HG02973 (cell line): ENCODE results near the gene CLMP.
"Not testable (repeated sequence)": the region's sequence is repeated elsewhere in the genome, so short reads cannot be mapped to it uniquely, and the experiment has no call there.

Experiments
- ATAC-seq: cut with Tn5 transposase; IDR thresholded peaks from one replicate; pipeline ENCODE4 v1.9.1; 2021; ENCODE audit warnings: moderate library complexity; ENCODE audit not compliant: unreplicated experiment

Gene CLMP

GRCh38 chr11:123060277-123061000 lies 134.6 kb downstream of the CLMP start:
- no peak for ATAC-seq

DNA sequence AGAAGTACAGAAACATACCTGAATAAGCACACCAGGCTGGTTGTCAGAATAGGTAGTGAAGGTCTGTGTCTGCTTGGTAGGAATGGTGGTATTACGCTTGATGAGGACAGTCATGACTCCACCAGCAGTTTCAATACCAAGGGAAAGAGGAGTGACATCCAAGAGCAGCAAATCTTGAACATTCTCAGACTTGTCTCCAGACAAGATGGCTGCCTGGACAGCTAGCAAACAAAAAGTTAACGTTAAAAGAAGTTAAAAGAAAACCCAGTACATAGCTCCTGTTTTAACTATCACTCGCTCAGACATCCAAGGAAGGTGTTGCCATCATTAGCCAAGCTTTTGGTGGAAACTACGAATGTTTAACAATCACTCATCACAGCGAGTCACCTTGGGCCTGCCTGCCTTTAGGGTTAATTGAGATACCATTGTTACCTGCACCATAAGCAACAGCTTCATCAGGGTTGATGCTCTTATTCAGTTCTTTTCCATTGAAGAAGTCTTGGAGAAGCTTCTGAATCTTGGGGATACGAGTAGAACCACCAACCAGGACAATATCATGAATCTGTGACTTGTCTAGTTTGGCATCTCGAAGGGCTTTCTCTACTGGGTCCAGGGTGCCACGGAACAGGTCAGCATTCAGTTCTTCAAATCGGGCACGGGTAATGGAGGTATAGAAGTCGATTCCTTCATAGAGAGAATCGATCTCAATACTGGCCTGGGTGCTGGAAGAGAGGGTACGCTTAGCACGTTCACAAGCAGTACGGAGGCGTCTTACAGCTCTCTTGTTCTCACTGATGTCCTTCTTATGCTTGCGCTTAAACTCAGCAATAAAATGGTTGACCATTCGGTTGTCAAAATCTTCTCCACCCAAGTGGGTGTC lies 135.8 kb downstream of the CLMP start:
- not testable (repeated sequence) for ATAC-seq

DNA sequence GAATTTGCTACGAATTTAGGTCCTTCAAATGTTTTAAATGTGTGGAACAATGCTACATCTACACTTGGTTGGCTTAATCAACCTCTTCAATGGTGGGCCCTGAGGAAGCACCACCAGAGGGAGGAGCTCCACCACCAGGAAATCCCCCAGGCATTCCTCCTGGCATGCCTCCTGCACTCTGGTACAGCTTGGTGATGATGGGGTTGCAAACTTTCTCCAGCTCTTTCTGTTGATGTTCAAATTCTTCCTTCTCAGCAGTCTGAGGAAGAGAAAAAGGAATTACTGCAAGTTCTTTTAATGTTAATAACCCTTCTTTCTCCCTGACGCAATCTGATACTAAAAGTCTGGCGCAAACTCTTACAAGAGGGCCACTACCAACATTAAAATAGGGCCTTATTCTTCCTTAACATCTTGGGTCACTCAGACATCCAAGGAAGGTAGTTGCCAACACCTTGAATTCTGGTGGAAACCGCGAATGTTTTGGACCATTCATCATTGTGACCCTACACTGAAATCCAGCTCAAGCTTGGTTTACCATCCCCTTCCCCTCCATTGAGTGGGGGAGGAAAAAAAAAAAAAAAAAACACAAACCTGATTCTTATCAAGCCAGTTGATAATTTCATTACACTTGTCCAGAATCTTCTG lies 137.3 kb downstream of the CLMP start:
- no peak for ATAC-seq

DNA sequence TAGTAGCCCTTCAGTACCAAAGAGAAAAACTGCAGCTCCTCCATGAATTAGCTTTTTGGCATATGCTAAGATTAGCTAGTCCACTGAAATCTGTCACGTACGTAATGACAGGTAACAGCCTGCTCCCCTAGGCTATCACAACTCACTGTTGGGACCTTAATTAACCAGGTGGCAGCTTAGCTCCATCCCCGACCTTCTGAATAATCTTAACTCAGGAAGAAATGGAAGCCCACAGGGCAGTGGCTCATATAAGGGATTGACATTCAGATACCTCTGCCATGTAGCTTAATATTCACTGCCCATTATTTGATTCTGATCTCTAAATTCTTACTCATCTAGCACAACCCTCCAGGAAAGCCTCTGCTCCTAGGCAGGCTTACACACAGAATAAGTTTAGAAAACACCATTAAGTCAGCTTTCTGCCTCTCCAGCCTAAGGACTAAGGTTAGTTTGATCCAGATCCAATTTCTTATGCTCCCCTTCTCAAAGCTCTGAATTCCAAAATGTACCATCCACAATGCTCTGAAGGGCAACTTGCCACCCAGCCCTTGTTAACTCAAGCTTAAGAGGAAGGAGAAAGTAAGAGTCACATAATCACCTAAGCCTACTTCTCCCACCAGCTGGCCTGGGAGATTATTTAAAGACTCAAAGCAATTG lies 138.1 kb downstream of the CLMP start:
- no peak for ATAC-seq

DNA sequence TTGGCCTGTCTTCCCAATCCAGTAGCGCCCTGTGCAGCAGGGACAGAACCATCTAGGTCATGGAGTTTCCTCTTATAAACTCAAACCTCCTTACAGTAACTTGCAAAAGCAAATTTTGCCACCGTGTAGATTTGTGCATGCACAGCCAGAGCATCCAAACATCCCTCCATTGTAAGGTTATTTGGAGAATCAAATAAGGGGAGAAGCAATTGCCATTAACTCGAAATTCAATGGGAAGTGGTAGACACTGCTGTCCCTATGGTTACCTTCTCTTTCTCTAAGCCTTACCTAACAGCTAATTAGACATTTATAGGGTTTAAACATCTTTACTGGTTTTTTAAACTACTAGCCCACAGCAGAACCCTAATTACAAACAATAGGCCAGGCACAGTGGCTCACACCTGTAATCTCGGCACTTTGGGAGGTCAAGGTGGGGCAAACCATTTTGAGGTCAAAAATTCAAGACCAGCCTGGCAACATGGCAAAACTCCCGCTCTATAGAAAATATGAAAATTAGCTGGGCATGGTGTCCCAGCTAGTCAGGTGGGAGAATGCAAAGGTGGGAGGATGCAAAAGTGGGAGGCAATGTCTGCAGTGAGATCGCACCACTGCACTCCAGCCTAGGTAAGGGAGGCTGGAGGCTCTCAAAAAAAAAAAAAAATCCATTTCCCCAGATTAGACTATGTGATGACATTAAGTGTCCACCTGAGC lies 139.7 kb downstream of the CLMP start:
- ATAC-seq, result no peak

GRCh38 chr11:123054301-123055065 lies 140.6 kb downstream of the CLMP start:
- peak; percentile 79 for ATAC-seq

DNA sequence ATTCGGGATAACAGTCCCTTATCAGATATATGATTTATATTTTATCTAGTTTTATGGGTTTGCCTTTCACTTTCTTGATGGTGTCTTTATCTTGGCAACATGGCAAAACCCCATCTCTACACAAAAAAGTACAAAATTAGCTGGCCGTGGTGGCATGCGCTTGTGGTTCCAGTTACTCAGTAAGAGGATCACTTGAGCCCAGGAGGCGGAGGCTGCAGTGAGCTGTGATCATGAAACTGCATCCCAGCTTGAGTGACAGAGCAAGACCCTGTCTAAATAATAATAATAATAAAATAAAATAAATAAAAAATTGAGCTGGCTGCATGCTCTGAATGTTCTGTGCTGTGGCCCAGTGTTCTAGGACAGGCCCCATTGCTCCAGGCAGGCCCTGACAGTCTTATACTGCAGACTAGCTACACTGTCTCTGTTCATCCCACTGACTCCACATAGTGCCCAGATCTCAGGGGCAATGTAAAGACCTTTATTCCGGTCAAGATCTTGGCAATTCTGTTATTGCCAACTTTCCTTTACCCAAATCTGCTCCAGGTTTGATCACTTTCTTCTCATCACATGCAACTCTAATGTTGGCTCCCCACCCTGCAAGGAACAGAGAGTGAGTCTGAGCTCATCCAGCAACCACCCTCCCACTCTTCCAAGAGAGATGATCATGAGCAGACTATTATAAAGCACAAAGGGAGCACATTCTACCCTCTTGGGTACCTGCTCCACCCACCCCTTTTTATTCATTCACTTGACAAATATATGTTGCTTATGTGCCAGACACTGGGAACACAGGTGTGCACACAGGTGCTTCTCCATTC lies 141.9 kb downstream of the CLMP start:
- ATAC-seq, result no peak

GRCh38 chr11:123051634-123052033 lies 143.4 kb downstream of the CLMP start:
- no peak for ATAC-seq

DNA sequence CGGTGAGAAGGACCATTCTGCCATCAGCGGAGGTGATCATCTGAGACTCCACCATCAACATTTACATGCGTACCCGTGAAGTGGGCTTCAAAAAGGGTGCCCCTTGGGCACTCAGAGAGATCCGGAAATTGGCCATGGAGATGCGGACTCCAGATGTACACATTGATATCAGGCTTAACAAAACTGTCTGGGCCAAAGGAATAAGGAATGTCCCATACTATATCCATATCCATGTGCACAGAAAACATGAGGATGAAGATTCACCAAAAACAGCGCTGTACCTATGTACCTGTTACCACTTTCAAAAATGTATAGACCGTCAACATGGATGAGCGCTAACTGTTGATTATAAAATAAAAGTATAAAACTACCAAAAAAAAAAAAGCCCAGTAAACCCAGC lies 143.9 kb downstream of the CLMP start:
- no peak for ATAC-seq

GRCh38 chr11:123047947-123048293 lies 147.1 kb downstream of the CLMP start:
- no peak for ATAC-seq

GRCh38 chr11:123047266-123047946 lies 147.6 kb downstream of the CLMP start:
- no peak for ATAC-seq

- ATAC-seq, result no peak
Measured at GRCh38 chr11:123046473-123047259, 148.4 kb downstream of the CLMP start.

DNA sequence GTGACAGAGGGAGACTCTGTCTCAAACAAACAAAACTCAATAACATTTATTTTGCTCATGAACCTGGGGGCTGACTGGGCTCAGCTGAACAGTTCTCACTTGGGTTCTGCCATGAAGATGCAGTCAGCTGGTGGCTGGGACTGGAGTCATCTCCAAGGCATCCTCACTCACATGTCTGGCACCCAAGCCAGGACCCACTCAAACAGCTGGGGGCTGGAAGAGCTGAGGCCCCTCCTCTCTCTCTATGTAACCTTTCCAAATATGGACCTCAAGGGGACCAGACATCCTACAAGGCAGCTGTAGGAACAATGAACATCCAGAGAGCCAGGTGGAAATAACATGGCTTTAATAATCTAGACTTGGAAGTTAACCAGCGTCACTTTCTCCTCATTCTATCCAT lies 149.9 kb downstream of the CLMP start:
- ATAC-seq, result no peak

- no peak for ATAC-seq
Measured at GRCh38 chr11:123041185-123041584, 153.9 kb downstream of the CLMP start.

GRCh38 chr11:123040111-123040432 lies 155.0 kb downstream of the CLMP start:
- ATAC-seq, result no peak

GRCh38 chr11:123035831-123036230 lies 159.2 kb downstream of the CLMP start:
- no peak for ATAC-seq

GRCh38 chr11:123034597-123034996 lies 160.5 kb downstream of the CLMP start:
- ATAC-seq, result no peak

DNA sequence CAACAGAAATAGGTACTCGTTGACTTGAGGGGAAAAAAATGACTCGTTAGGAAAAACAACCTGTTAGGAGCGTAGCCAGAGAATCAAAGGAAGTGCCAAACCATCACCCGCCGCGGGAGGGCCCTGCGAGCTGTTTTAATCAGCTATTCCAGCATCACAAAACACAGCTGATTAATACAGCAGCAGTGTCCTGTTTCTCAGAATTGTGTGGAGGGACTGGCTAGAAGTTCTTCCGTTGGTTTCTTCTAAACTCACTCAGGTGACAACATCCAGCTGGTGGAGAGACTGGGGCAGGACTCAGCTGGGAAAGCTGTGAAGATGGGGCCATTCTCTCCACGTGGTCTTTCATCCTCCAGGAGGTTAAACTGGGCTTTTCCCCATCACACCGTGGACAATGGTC lies 161.2 kb downstream of the CLMP start:
- no peak for ATAC-seq
